Neural cell (in vitro differentiated cells): ENCODE data around the gene TMEM219.

ENCODE experiments used
- EP300 ChIP-seq: fragments of 450-650 bp; conservative IDR thresholded peaks from 2 replicates; pipeline ENCODE4 v1.6.1; 2014; ENCODE audit warnings: antibody characterized with exemption, mild to moderate bottlenecking, moderate library complexity; ENCODE audit not compliant: poor library complexity, severe bottlenecking
- MXI1 ChIP-seq: fragments of 450-650 bp; conservative IDR thresholded peaks from 2 replicates; pipeline ENCODE4 v1.6.1; 2014; ENCODE audit warnings: antibody characterized with exemption, mild to moderate bottlenecking; ENCODE audit not compliant: poor library complexity, severe bottlenecking
- POLR2AphosphoS5 ChIP-seq: IDR thresholded peaks from 2 replicates; pipeline ENCODE4 v1.6.1; 2012
- TAF1 ChIP-seq: IDR thresholded peaks from 2 replicates; pipeline ENCODE4 v1.6.1; 2012; ENCODE audit warnings: low read depth
- TF ChIP-seq, protein P1 (sequence below): fragments of 450-650 bp; IDR thresholded peaks from 2 replicates; pipeline ENCODE4 v1.5.1; 2014; ENCODE audit warnings: antibody characterized with exemption, mild to moderate bottlenecking, moderate library complexity; ENCODE audit not compliant: poor library complexity, severe bottlenecking

DNA sequence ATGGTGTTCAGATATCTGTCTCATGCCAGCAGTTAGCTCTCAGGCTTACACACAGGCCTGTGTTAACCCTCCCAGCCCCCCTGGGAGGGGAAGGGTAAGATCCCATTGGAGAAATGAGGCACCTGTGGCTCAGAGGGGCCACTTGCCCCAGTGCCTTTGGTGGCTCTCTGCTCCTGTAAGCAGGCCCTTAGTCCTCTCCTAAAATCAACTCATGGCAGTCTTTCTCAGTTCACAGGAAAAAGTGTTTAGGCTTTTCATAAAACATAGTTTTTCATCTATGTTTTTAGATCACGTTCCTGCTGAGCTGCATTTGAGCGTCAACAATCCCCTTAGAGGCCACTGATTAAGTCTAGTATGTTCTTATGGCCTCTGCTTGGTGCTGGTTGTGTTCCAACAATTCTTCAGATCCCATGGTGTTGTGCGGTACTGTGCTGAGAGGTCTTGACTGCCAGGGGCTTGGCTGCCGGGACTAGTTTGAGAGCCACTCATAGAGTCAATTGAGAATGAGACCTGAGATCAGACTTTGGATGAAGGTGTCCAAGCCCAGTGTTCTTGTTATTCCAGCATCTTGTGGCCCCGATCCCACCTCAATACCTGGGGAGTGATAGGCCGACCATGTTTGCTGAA lies 22.4 kb downstream of the TMEM219 start:
- TF ChIP-seq MXI1: no peak
- no peak for TF ChIP-seq EP300
- TF ChIP-seq, protein P1, sequence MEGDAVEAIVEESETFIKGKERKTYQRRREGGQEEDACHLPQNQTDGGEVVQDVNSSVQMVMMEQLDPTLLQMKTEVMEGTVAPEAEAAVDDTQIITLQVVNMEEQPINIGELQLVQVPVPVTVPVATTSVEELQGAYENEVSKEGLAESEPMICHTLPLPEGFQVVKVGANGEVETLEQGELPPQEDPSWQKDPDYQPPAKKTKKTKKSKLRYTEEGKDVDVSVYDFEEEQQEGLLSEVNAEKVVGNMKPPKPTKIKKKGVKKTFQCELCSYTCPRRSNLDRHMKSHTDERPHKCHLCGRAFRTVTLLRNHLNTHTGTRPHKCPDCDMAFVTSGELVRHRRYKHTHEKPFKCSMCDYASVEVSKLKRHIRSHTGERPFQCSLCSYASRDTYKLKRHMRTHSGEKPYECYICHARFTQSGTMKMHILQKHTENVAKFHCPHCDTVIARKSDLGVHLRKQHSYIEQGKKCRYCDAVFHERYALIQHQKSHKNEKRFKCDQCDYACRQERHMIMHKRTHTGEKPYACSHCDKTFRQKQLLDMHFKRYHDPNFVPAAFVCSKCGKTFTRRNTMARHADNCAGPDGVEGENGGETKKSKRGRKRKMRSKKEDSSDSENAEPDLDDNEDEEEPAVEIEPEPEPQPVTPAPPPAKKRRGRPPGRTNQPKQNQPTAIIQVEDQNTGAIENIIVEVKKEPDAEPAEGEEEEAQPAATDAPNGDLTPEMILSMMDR: no peak
- no peak for TF ChIP-seq POLR2AphosphoS5
- no peak for TF ChIP-seq TAF1
